HepG2 (cell line): ENCODE measurements around the gene HNRNPUL1. TPM values are rescaled to one million over a fixed set of nuclear protein-coding genes. Genes with fewer than 3 reads are reported as not detected.

Experiments
- BRD4 ChIP-seq: sonication (generic); formaldehyde crosslinking; IDR thresholded peaks from 2 replicates; pipeline ENCODE4 v1.4.0; 2020; ENCODE audit warnings: missing genetic modification reagents
- HES4 ChIP-seq: sonication (generic); formaldehyde crosslinking; IDR thresholded peaks from 2 replicates; pipeline ENCODE4 v1.9.0; 2021; ENCODE audit warnings: mild to moderate bottlenecking, missing genetic modification reagents, borderline replicate concordance
- MAFK ChIP-seq, 2 experiments: IDR thresholded peaks in 1 of 2; conservative IDR thresholded peaks in 1 of 2; 2 replicates each; pipeline ENCODE4 v1.6.1; 2011; ENCODE audit warnings: improper control_type of control experiment in 2 of 2, low read length in 2 of 2
- MATR3 ChIP-seq: sonication (generic); formaldehyde crosslinking; IDR thresholded peaks from 2 replicates; pipeline ENCODE4 v1.4.0; 2020; ENCODE audit warnings: missing genetic modification reagents
- MTF1 ChIP-seq: sonication (generic); formaldehyde crosslinking; IDR thresholded peaks from 2 replicates; pipeline ENCODE4 v1.5.0; 2020; ENCODE audit warnings: missing genetic modification reagents
- NFKB2 ChIP-seq: sonication (generic); formaldehyde crosslinking; IDR thresholded peaks from 2 replicates; pipeline ENCODE4 v1.4.0; 2020; ENCODE audit warnings: missing genetic modification reagents, borderline replicate concordance
- NR2F1 ChIP-seq, 2 experiments: fragments of 450-650 bp in 1 of 2; formaldehyde crosslinking in 1 of 2; IDR thresholded peaks; 2 replicates each; pipeline versions ENCODE4 v1.5.0 to v1.6.1; 2016 to 2020; ENCODE audit warnings: mild to moderate bottlenecking in 1 of 2, missing compliant biosample characterization in 1 of 2, missing genetic modification reagents in 1 of 2, moderate library complexity in 1 of 2
- RAD51 ChIP-seq: fragments of 450-650 bp; IDR thresholded peaks from 2 replicates; pipeline ENCODE4 v1.6.1; 2016; ENCODE audit warnings: borderline replicate concordance
- TSC22D2 ChIP-seq: sonication (generic); formaldehyde crosslinking; IDR thresholded peaks from 2 replicates; pipeline ENCODE4 v1.5.1; 2020; ENCODE audit warnings: missing genetic modification reagents, mild to moderate bottlenecking, borderline replicate concordance
- ZBTB42 ChIP-seq: sonication (generic); formaldehyde crosslinking; IDR thresholded peaks from 2 replicates; pipeline ENCODE4 v1.5.0; 2020; ENCODE audit warnings: mild to moderate bottlenecking, missing genetic modification reagents
- ZNF563 ChIP-seq: sonication (generic); formaldehyde crosslinking; IDR thresholded peaks from 2 replicates; pipeline ENCODE4 v1.8.0; 2022; ENCODE audit warnings: mild to moderate bottlenecking, moderate library complexity, missing genetic modification reagents
- ZNF615 ChIP-seq: sonication (generic); formaldehyde crosslinking; IDR thresholded peaks from 2 replicates; pipeline ENCODE4 v1.5.0; 2020; ENCODE audit warnings: mild to moderate bottlenecking, missing genetic modification reagents, borderline replicate concordance
- ZNF619 ChIP-seq: sonication (generic); formaldehyde crosslinking; IDR thresholded peaks from 2 replicates; pipeline ENCODE4 v1.4.0; 2020; ENCODE audit warnings: mild to moderate bottlenecking, missing genetic modification reagents
- ZNF883 ChIP-seq: sonication (generic); formaldehyde crosslinking; IDR thresholded peaks from 2 replicates; pipeline ENCODE4 v1.5.1; 2020; ENCODE audit warnings: mild to moderate bottlenecking, missing genetic modification reagents; ENCODE audit errors: not compliant biosample characterization
- polyA plus RNA-seq, 8 experiments: library from polyadenylated mRNA; depleted of rRNA in 3 of 8; stranded (reverse) in 7 of 8; unstranded in 1 of 8; fragments of >200 nt; fragmentation: Illumina TruSeq in 4 of 8; extraction: Trizol in 4 of 8; gene quantifications; 2 replicates each; pipeline versions ENCODE4 v1.2.1 to v1.2.3, GENCODE V29; 2011 to 2016; ENCODE audit warnings: low read depth in 4 of 8, missing spikeins in 1 of 8, mixed read lengths in 1 of 8; ENCODE audit not compliant: insufficient read depth in 1 of 8
- total RNA-seq, 5 experiments: library from RNA; depleted of rRNA; stranded (reverse); fragments of >200 nt; fragmentation: Illumina TruSeq; extraction: Trizol; gene quantifications; 2 replicates each; pipeline ENCODE4 v1.2.3, GENCODE V29; 2016; ENCODE audit warnings: low read depth in 1 of 5
- TF ChIP-seq, protein P1 (sequence below): sonication (generic); formaldehyde crosslinking; IDR thresholded peaks from 2 replicates; pipeline ENCODE4 v1.8.1; 2023; ENCODE audit warnings: missing genetic modification reagents, inconsistent platforms, borderline replicate concordance
- TF ChIP-seq, protein P2 (sequence below): sonication (generic); formaldehyde crosslinking; IDR thresholded peaks from 2 replicates; pipeline ENCODE4 v1.4.0; 2020; ENCODE audit warnings: missing genetic modification reagents
- TF ChIP-seq, protein P3 (sequence below): sonication (generic); formaldehyde crosslinking; IDR thresholded peaks from 2 replicates; pipeline ENCODE4 v1.4.0; 2020; ENCODE audit warnings: missing genetic modification reagents, borderline replicate concordance
- TF ChIP-seq, protein P4 (sequence below): sonication (generic); formaldehyde crosslinking; IDR thresholded peaks from 2 replicates; pipeline ENCODE4 v1.5.0; 2020; ENCODE audit warnings: missing genetic modification reagents

Gene HNRNPUL1
- total and polyA plus RNA-seq, 2 of the 13 experiments (the other 11 are each of a cell fraction or from before 2014, with no cell fraction given): 30.9 to 81.7 TPM

DNA sequence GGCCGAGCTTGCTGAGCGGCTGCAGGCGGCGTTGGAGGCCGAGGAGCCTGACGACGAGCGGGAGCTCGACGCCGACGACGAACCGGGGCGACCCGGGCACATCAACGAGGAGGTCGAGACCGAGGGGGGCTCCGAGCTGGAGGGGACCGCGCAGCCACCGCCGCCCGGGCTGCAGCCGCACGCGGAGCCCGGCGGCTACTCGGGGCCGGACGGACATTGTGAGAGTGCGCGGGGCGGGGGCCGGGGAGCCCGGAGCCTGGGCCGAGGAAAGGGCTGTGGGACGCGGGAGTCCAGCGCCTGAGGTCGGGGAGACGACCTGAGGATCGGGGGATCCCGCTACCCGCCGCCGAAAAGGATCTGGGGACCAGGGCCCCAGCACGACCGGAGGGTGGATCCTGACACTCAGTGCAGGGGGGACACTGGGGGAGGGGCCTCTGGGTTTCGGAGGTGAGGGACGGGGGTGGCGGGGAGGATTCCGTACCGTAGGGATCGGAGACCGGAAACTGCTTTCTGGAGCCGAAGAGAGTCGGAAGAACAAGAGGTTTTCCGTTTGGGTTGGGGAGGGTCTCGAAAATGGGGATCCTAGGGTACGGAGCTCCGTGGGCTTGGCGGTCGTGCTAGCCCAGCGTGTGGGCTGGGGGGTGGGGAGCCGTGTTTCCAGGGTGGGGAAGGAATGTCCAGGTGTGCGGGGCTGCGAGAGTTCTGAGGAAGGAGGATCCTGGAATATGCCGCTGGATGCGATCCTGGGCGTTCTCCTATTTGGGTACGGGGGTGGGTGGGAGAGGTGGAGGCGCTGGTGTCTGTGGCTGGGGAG is 616 bp downstream of the HNRNPUL1 start (continued):
- TF ChIP-seq, protein P1, sequence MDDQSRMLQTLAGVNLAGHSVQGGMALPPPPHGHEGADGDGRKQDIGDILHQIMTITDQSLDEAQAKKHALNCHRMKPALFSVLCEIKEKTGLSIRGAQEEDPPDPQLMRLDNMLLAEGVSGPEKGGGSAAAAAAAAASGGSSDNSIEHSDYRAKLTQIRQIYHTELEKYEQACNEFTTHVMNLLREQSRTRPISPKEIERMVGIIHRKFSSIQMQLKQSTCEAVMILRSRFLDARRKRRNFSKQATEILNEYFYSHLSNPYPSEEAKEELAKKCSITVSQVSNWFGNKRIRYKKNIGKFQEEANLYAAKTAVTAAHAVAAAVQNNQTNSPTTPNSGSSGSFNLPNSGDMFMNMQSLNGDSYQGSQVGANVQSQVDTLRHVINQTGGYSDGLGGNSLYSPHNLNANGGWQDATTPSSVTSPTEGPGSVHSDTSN: 0 out of 2 replicates have a peak, but pooled peaks have one; percentile 79
- TF ChIP-seq MTF1 (CRISPR knock-in tag) (peak; percentile 68; the same call in 1 of the 2 replicates), MATR3 (CRISPR knock-in tag) (no peak), MAFK (conservative IDR thresholded peaks at IDR 0.05 in 1 of 2, IDR thresholded peaks at IDR 0.05 in 1 of 2; ENCODE audit: low read length in 2 of 2) (no peak), ZNF883 (peak; percentile 24), ZBTB42 (CRISPR knock-in tag) (0 out of 2 replicates have a peak, but pooled peaks have one; percentile 11), BRD4 (no peak), HES4 (CRISPR knock-in tag) (peak; percentile 90; the same call in 1 of the 2 replicates), ZNF615 (CRISPR knock-in tag) (no peak), RAD51 (no peak), ZNF563 (CRISPR knock-in tag) (peak; percentile 53; the same call in 1 of the 2 replicates), ZNF619 (no peak), NFKB2 (CRISPR knock-in tag) (no peak), TSC22D2 (no peak), NR2F1 (CRISPR knock-in tag; IDR thresholded peaks at IDR 0.05) (no peak)
- TF ChIP-seq, protein P2, sequence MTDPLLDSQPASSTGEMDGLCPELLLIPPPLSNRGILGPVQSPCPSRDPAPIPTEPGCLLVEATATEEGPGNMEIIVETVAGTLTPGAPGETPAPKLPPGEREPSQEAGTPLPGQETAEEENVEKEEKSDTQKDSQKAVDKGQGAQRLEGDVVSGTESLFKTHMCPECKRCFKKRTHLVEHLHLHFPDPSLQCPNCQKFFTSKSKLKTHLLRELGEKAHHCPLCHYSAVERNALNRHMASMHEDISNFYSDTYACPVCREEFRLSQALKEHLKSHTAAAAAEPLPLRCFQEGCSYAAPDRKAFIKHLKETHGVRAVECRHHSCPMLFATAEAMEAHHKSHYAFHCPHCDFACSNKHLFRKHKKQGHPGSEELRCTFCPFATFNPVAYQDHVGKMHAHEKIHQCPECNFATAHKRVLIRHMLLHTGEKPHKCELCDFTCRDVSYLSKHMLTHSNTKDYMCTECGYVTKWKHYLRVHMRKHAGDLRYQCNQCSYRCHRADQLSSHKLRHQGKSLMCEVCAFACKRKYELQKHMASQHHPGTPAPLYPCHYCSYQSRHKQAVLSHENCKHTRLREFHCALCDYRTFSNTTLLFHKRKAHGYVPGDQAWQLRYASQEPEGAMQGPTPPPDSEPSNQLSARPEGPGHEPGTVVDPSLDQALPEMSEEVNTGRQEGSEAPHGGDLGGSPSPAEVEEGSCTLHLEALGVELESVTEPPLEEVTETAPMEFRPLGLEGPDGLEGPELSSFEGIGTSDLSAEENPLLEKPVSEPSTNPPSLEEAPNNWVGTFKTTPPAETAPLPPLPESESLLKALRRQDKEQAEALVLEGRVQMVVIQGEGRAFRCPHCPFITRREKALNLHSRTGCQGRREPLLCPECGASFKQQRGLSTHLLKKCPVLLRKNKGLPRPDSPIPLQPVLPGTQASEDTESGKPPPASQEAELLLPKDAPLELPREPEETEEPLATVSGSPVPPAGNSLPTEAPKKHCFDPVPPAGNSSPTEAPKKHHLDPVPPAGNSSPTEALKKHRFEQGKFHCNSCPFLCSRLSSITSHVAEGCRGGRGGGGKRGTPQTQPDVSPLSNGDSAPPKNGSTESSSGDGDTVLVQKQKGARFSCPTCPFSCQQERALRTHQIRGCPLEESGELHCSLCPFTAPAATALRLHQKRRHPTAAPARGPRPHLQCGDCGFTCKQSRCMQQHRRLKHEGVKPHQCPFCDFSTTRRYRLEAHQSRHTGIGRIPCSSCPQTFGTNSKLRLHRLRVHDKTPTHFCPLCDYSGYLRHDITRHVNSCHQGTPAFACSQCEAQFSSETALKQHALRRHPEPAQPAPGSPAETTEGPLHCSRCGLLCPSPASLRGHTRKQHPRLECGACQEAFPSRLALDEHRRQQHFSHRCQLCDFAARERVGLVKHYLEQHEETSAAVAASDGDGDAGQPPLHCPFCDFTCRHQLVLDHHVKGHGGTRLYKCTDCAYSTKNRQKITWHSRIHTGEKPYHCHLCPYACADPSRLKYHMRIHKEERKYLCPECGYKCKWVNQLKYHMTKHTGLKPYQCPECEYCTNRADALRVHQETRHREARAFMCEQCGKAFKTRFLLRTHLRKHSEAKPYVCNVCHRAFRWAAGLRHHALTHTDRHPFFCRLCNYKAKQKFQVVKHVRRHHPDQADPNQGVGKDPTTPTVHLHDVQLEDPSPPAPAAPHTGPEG (CRISPR knock-in tag): 0 out of 2 replicates have a peak, but pooled peaks have one; percentile 27
- TF ChIP-seq, protein P3, sequence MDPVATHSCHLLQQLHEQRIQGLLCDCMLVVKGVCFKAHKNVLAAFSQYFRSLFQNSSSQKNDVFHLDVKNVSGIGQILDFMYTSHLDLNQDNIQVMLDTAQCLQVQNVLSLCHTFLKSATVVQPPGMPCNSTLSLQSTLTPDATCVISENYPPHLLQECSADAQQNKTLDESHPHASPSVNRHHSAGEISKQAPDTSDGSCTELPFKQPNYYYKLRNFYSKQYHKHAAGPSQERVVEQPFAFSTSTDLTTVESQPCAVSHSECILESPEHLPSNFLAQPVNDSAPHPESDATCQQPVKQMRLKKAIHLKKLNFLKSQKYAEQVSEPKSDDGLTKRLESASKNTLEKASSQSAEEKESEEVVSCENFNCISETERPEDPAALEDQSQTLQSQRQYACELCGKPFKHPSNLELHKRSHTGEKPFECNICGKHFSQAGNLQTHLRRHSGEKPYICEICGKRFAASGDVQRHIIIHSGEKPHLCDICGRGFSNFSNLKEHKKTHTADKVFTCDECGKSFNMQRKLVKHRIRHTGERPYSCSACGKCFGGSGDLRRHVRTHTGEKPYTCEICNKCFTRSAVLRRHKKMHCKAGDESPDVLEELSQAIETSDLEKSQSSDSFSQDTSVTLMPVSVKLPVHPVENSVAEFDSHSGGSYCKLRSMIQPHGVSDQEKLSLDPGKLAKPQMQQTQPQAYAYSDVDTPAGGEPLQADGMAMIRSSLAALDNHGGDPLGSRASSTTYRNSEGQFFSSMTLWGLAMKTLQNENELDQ: no peak
- TF ChIP-seq, protein P4, sequence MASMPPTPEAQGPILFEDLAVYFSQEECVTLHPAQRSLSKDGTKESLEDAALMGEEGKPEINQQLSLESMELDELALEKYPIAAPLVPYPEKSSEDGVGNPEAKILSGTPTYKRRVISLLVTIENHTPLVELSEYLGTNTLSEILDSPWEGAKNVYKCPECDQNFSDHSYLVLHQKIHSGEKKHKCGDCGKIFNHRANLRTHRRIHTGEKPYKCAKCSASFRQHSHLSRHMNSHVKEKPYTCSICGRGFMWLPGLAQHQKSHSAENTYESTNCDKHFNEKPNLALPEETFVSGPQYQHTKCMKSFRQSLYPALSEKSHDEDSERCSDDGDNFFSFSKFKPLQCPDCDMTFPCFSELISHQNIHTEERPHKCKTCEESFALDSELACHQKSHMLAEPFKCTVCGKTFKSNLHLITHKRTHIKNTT (CRISPR knock-in tag): no peak
